ENCODE data around the gene SH3GL1.
"Not testable (repeated sequence)": the region's sequence is repeated elsewhere in the genome, so short reads cannot be mapped to it uniquely, and the experiment has no call there.

The SH3GL1 gene

GRCh38 chr19:4362101-4362828 lies 38.1 kb downstream of the SH3GL1 start:
- DNase-seq: no peak

- DNase-seq: no peak
Observed at GRCh38 chr19:4361152-4362046, 38.9 kb downstream of the SH3GL1 start.

GRCh38 chr19:4360641-4361151 lies 39.7 kb downstream of the SH3GL1 start:
- no peak for DNase-seq

- no peak for DNase-seq
Observed at GRCh38 chr19:4360081-4360569, 40.2 kb downstream of the SH3GL1 start.

GRCh38 chr19:4359627-4360000 lies 40.7 kb downstream of the SH3GL1 start:
- DNase-seq: no peak

GRCh38 chr19:4358709-4359626 lies 41.4 kb downstream of the SH3GL1 start:
- no peak for DNase-seq

GRCh38 chr19:4357921-4358326 lies 42.4 kb downstream of the SH3GL1 start:
- DNase-seq: no peak

GRCh38 chr19:4357095-4357797 lies 43.1 kb downstream of the SH3GL1 start:
- DNase-seq: peak; percentile 20

GRCh38 chr19:4354897-4355296 lies 45.5 kb downstream of the SH3GL1 start:
- no peak for DNase-seq

- DNase-seq: no peak
Observed at GRCh38 chr19:4354282-4354681, 46.1 kb downstream of the SH3GL1 start.

GRCh38 chr19:4352701-4353121 lies 47.6 kb downstream of the SH3GL1 start:
- DNase-seq: peak; percentile 16

GRCh38 chr19:4350726-4351125 lies 49.6 kb downstream of the SH3GL1 start:
- DNase-seq: no peak

- no peak for DNase-seq
Observed at GRCh38 chr19:4350111-4350510, 50.2 kb downstream of the SH3GL1 start.

- DNase-seq: not testable (repeated sequence)
Observed at GRCh38 chr19:4349225-4349624, 51.1 kb downstream of the SH3GL1 start.

- DNase-seq: no peak
Observed at GRCh38 chr19:4347521-4347920, 52.8 kb downstream of the SH3GL1 start.

GRCh38 chr19:4346020-4346383 lies 54.3 kb downstream of the SH3GL1 start:
- no peak for DNase-seq

- no peak for DNase-seq
Observed at GRCh38 chr19:4345342-4346019, 54.9 kb downstream of the SH3GL1 start.

- DNase-seq: peak; percentile 44
Observed at GRCh38 chr19:4343370-4344307, 56.7 kb downstream of the SH3GL1 start, which contains the start of gene MPND. TSS of gene MPND (plus strand) at chr19:4343562. CDS start at chr19:4343594, 32 bp downstream.

GRCh38 chr19:4342615-4343369 lies 57.6 kb downstream of the SH3GL1 start:
- DNase-seq: peak; percentile 99

GRCh38 chr19:4342314-4342614 lies 58.1 kb downstream of the SH3GL1 start:
- no peak for DNase-seq

Data from DMS 273 treated with DMSO at 0.1 percent for 48 hours (cell line).